ENCODE measurements around the gene BCL11B. TPM values are rescaled to one million over a fixed set of nuclear protein-coding genes. Genes with fewer than 3 reads are reported as not detected.
"Not testable (repeated sequence)": the region's sequence is repeated elsewhere in the genome, so short reads cannot be mapped to it uniquely, and the experiment has no call there.

BCL11B gene
- polyA plus RNA-seq, 4 donors, result 0.60 to 3.1 (median 2.5) TPM

DNA sequence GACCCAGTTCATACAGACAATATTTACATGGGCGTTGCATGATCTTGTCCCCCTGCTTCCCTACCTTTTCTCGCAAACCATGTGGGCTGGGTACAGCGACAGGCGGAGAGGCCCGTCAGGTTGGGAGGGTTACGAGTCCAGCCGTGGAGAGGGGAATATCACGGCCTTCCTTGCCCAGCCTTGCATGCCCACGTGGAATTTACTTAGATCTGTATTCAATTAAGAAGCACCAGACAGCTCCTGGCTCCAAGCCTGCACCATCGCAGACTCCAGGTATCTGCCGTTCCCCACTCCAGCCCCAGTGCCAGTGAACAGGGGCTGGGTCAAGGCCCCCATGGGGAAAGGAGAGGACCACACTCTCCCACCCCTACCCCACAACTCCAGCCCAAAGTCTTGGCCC is 29.8 kb downstream of the BCL11B start:
- no peak for DNase-seq (ENCODE audit: low read depth in 4 of 4, low spot score in 3 of 4)

DNA sequence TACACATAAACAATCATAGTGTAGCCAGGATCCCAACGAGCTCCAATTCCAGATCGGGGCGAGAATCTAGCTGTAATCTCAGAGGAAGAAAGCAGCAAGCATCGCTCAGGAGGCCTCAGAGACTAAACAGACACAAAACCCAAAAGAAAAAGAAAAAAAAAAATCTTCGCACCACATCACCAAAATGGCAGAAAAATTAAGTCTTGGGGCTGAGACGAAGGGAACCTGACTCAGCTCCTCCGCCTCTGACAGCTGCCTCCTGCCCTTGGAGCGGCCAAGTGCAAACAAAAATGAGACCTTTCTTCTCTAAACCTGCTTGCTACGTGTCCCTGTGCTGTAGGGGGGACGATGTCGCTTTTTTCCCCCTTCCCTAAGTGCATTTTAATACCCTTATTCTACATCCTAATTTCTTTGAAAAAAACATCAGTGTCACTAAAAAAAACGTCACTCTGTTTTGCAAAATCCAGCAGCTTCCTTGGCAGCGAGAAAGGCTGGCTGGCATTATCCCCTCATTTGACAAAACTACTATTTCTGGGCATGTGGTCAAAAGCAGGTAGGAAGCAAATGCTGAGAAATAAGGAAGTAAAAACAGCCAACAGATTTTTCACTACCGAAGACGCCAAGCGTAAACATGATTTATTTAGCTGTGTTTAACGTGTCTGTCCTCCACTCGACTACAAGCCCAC is 30.5 kb downstream of the BCL11B start:
- DNase-seq (ENCODE audit: low read depth in 4 of 4, low spot score in 3 of 4), result no peak

DNA sequence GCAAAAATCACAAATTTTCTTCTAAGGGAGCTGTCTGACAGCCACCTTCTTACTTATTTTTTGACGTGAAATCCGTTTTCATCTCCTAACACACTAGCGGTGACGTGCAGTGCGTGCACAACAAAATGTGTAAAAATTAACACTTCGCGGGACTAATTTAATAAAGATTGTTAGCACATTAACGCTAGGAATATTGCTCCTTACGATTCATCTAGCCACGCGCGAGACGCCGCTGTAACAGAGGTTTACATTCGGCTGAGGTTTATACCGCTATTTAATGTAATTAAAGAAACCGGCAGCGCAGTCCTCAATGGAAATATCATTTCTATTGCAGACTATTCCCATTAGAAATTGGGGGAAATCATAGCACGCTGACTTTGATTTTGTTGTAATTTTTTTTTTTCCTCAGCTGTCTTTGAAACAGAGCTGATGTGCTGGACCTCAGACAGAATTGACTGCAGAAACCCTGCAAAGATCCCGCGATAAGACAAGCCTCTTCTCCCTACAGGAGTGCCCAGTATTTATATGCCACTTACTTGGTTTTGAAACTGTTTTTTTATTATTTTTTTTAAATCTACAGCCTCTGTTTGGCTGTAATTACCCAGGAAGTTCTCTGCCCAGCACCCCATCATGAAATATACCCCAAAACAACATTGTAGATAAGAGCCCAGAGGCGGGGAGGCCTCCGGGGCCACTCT is 31.2 kb downstream of the BCL11B start:
- DNase-seq (ENCODE audit: low read depth in 4 of 4, low spot score in 3 of 4), result no peak

DNA sequence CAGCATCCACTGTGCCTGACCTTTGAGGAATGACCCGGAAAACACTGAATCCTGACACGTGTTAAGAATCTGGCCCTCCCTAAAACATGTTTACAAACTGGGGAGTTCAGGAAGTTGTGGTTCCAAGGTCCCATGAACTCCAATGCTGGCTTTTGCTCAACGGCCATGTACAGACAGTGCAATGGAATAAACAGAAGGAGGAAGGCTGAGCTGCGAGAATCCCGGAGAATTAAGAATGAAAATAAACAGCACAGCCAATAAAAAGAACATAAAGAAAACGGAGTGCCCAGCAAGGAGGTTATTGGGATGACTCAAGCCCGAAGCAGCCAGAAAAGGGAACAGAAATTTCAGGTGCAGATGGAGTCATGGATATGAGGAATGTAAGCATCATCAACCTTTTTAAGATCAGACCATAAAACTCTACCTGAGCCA is 32.3 kb downstream of the BCL11B start:
- no peak for DNase-seq (ENCODE audit: low read depth in 4 of 4, low spot score in 3 of 4)

DNA sequence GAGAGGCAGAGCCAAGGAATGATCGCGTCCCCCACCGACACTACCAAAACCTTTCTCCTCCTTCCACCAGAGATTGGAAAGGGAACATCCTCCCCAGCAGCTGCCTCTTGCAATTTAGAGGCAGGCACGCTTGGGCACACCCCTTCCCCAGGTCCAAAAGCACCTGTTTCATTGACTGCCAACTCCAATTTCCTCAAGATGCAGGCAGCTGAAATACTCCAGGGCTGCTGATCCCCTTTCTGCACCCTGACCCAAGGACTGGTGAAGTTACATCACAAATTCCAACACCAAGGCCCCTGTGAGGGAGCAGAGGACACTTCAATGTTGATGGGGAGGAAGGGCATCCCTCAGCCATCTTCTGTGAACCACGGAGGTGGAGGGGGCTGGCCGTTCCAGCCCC is 33.8 kb downstream of the BCL11B start:
- no peak for DNase-seq (ENCODE audit: low read depth in 4 of 4, low spot score in 3 of 4)

DNA sequence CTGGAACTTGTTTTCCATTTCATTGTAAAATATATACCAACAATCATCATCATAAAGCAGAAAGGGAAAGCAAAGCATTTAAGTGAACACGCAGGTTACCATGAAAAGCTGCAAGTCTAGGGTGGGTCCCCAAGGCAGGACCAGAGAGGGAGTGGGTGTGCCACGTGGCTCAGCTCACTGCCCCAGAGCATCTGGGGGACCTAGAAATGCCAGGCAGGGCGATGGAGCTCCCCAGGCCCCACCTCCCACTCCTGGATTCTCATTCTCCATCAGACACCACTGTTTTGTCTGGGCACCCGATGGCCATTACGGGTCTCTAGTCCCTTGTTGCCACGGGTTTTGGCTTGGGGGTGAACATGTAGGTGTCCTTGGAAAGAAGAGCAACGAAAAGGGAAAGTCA is 34.7 kb downstream of the BCL11B start:
- DNase-seq (ENCODE audit: low read depth in 4 of 4, low spot score in 3 of 4), result no peak

DNA sequence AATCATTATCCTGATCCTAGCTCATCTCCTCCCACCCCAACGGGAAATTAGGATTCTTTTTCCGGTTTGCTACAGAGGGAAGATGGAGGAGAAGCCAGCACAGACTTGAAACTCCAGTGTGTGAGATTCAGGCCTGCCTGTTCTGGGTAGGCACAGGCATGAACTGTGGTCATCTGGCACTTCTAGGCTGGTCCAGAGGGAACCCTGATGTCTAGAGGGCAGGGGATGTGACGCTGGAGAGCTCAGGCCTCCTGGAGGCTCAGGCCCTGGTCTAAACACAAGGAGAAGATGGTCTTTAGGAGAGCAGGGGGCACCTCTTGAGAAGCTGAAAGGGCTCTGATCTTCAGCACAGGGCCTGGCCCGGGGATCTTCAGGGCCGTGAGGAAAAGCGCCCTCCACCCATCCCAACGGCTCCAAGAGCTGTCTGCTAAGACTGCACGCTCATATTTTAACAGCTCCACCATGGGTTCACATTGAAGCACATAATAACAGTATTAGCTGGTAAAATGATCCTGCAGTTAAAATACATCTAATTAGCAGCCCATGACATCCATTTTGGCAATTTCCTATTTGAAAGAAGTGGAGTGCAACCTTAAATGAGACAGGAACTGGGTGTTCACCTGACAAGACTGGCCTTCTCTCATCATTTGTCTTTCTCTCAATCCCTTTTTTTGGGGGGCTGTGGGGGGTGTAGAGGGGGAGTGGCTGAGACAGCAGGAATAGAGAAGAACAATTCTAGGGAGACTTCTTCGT is 35.4 kb downstream of the BCL11B start:
- no peak for DNase-seq (ENCODE audit: low read depth in 4 of 4, low spot score in 3 of 4)

DNA sequence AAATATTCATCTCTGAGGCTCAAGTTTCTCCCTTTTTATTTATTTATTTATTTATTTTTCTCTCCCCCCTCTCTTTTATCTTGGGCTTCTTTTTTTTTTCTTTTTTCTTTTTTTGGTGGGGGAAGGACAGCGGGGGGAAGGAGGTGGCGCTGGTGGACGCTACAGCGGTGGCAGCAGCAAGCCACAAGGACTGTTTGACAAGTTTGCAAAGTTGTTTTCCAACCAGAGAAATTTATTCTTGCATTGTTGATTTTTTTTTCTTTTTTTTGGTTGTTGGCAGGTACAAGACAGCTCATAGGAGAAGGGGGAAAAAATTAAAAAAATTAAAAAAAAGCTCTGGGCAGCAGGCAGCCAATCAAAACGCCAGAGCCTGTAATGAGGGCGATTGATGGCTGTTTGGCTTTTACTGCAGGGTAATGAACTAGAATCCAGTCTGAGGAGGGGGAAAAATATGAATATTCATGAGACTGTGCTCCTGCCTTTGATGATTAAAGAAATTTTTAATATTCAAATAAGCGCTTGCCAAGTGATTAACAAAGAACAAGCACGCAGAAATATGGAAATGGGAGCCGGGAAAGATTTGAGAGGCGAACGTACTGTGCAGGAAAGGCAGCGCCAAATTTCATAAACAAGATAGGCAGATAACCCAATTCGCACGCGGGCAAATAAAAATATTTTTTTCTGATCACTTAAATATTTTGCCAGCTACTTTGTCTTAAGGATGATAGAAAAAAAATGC is 36.2 kb downstream of the BCL11B start:
- no peak for DNase-seq (ENCODE audit: low read depth in 4 of 4, low spot score in 3 of 4)

DNA sequence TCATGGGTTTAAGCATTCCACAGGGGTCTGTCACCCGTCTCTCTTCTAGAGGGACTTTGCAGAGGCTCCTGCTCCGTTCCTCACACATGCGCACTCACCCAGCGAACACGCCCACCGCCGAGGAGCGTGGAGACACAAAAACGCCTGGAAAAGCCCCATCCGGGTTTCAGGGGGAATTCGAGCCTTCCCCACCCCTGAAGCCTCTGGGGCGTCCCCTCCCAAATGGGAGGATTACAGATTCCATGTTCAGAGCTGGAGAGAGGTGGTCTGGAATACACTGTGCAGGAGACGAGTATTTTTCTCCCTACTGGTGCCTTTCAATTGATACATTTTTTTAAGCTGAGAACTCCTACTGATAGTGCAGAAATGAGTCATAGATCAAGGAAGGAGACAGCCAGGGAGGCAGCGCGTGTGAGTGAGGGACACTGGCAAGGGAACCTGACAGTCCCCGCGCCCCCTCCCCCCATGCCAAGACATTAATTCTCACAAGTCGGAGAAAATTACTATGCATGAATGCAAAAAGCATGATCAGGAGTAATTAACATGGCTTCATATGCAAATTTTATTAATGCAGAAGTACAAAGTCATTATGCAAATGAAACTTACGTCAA is 36.9 kb downstream of the BCL11B start:
- no peak for DNase-seq (ENCODE audit: low read depth in 4 of 4, low spot score in 3 of 4)

DNA sequence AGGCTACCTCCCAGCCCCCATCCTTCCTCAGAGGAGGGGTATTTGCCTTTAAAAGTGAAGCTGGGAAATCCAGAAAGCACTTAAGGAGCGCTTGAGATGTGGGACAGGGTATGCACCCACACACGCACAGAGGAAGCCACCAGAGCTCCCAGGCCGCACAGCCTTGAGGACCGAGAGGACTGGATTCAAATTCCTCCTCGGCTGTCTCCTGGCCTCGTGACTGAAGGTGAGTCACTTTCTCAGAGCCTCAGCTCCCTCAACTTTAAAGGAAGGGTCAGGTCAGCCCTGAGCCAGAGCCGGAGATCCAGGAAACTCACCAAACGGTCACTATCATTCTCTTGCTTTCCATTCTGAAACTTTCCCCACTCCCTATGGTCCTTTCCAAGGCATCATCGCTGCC is 37.6 kb downstream of the BCL11B start:
- DNase-seq (ENCODE audit: low read depth in 4 of 4, low spot score in 3 of 4), result no peak

DNA sequence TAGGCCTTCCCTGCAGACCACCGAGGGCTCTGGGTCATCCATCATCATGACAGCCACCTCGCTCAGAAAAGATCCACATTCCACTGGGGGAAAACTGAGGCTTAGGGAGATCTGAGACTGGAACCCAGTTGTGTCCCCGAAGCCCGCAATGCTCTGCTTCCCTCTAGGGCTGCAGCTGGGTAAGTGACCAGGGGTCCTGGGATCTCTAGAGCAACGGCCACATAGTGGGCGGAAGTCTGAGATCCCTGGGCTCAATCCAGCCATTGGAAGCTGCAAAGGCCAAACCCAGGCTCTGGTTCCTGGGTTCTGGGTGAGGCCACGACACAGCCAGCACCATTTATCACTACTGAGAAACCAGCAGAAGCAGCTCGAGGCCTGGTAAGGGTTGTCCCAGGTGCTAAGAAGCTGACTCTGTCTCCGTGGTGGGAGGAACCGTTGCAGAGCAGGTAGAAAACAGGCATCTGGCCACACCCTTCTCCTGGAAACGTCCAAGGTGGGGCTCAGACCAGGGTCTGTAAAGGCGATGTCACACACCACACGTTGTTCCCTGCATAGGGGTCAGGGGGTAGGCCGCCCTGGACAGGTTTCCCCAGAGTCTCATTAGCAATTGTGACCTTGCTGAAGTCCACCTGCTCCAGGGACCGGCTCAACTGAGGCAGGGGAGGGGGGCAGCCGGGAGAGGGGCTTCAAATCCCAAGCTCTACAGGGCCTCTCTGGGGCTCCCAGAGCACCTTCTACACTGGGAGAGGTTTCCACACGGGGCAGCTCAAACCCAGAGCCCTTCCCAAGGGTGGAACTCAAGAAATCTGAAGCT is 38.6 kb downstream of the BCL11B start:
- DNase-seq (ENCODE audit: low read depth in 4 of 4, low spot score in 3 of 4), result no peak

DNA sequence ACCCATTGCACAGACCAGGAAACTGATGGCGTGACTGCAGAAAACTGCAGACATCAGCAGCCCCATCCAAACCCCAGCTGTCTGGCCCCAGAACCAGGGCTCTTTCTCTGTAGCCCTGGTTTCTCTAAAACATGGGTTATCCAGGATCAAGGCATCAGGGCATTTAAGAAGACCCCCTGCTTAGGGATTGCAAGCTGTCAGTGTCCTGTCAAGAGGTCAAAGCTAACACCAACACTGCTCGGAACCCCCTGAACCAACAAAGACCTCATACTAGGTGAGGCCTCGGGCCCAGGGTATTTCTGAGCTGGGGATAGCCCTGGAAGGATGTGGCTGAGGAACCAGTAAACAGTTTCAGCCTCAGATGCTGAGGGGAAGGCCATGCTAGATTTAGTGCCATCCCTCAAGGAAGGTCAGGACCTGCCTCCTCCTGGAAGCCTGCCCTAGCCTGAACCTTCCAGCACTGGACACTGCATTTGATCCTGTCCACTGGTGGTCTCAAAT is 39.2 kb downstream of the BCL11B start:
- DNase-seq (ENCODE audit: low read depth in 4 of 4, low spot score in 3 of 4), result no peak

DNA sequence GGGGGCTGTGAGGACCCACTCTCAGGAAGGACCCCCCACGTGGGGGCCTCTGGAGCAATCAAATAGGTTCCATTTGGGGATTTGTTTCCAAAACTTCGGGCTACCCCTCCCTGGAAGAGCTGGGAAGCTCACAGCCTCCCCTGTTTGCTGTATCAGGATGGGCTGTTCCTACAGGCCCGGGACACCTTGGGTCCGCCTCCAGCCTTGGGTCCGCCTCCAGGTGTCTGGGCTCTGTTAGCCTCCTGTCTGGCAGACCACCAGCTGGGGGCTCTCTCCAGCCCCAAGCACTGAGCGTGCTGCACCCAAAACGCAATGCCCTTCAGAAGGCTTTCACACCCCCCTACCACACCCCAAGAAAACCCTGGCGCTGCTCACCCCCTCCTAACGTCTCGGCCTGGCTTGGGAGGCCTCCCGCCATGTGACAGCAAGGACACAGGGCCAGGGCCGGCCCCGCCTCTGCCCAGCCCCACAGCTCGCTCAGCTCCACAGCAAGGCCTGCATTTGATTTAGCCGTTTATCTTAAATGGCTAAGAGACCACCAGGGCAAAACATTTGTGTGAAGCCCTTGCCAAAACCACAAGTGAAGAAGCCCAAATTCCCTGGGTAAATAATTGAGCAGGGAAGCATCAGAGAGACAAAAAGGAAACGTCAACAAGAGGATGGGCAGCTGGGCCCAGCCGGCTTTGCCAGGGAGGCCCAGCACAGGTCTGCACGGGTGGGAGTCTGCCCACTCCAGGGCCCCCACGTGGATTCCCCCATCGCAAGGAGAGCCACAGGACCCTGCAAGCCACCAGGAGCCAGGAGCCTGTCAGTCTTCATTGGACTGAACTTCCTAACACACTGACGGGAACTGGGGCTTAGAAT is 39.9 kb downstream of the BCL11B start:
- DNase-seq (ENCODE audit: low read depth in 4 of 4, low spot score in 3 of 4), result no peak

DNA sequence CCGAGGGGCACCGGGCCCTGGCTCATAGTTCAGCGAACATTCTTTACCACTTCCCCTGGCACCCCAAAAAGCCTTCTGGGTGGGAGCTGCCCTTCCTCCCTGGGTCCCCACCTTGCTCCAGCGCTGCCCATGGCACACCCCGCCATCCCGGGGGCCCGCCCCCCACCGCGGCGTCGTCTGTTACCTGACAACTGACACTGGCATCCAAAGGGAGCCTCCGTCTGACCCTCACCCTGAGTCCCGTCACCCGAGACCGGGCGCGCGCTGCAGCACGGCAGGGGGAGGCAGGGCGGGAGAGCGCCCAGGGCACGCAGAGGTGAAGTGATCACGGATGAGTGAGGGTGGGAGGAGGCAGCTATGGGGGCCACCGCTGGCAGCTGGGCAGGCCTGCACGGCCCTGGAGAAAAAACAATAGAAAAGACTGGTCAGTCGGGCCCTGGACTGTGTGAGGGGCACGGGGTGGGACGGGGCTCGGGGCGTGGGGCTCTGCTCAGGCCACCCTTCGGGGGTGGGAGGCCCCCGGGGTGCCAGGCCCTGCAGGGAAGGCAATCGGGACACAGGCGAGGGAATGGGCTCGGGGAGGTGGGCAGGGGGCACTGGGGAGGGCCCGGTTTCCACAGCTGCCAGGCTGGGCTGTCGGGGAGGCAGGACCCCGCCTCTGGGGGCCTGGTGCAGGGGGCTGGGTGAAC is 40.7 kb downstream of the BCL11B start:
- no peak for DNase-seq (ENCODE audit: low read depth in 4 of 4, low spot score in 3 of 4)

DNA sequence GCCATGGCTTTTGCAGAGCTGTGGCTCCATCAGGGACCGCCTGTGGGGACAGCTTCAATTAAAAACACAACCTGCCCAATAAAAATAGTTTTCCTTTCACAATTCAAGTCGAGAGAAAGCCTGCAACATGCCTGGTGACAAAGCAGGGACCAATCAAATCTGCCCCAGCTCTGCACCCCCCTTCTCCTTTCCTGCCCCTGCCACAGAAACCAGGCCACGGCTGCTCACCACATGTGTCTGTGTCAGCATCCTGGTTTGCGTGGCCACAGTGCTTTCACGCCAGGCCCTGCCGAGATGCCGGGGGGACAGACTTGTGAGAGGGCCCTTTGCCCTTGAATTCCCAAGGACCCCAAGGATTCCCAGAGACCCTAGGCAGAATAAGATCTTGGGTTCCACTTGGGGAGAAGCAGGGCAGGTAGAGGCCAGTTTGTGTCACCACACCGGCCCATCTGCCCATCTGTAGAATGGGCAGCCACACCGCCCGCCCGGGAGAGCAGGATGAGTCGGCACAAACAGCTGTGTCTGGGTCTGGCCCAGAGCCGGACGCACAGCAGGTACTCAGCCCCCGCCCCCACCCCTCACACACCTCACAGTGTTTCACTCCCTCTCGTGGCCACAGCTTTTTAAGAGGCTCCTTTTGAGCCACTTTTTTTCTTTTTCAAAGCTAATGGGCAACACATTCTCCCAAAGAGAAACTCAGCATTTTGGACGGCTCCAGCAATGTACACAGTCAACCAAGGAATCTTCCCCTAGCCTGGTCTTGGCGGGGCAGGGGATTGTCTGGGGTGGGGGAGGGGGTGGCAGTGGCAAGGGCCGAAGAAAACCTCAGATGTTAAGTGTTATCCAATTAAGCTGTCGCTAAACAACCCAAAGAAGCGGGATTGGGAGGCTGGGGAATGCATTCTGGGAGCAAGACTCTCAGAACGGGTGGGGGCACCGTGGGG is 41.5 kb downstream of the BCL11B start:
- no peak for DNase-seq (ENCODE audit: low read depth in 4 of 4, low spot score in 3 of 4)

DNA sequence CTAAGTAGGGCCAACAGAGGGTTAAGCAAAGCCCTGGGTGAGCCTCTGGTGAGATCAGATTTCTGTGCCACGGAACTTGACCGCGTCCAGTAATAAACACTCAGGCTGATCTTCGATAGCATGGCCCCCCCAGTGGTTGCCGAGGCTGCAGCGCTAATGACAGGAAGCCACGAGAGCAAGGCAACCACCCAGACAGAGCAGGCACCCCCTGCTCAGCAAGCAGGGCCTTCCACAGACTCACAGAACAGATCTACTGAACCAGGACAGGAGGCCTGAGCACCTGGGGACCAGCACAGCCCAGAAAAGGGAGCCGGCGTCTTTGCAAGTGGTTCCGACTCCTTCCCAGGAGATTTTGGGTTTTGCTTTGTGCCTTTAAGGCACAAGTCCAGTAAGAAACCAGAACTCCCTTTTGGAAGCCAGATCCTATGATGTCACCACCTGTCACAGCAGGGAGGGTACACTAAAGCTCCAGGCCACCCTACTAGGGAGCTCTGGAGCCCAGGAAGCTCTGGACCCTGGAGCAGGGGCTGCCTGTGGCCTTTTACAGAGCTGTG is 42.3 kb downstream of the BCL11B start:
- no peak for DNase-seq (ENCODE audit: low read depth in 4 of 4, low spot score in 3 of 4)

DNA sequence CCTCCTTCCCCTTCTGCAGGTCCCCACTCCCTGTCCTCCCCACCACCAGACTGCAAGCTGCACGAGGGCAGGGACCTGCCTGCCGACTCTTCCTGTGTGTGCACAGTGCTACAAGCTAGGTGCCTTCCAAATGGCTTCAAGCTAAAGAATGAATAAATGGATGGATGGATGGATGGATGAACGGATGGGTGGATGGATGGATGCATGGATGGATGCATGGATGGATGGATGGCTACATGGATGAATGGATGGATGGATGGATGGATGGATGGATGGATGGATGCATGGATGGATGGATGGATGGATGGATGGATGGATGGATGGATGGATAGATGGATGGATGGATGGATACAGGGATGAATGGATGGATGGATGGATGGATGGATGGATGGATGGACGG is 43.2 kb downstream of the BCL11B start:
- DNase-seq (ENCODE audit: low read depth in 4 of 4, low spot score in 3 of 4), result not testable (repeated sequence)

Measured in left renal pelvis (tissue), 4 donors.